Brain microvascular endothelial cell (primary cell): ENCODE measurements around the gene TMEM203.

ENCODE experiments used
- DNase-seq: peaks from one replicate; pipeline ENCODE4 v3.0.0-alpha.2; 2020
- H3K27ac ChIP-seq: fragments of 250-450 bp; sonication (Bioruptor Pico); 2 replicates; pipeline ENCODE4 v1.5.1; 2020; ENCODE audit warnings: mild to moderate bottlenecking, moderate library complexity
- H3K27me3 ChIP-seq: fragments of 250-450 bp; sonication (Bioruptor Pico); replicated peaks from 2 replicates; pipeline ENCODE4 v1.5.1; 2020; ENCODE audit warnings: mild to moderate bottlenecking
- H3K36me3 ChIP-seq: fragments of 250-450 bp; sonication (Bioruptor Pico); replicated peaks from 2 replicates; pipeline ENCODE4 v1.5.1; 2020; ENCODE audit warnings: mild to moderate bottlenecking
- H3K4me3 ChIP-seq: 2 replicates; pipeline ENCODE4 v1.5.1; 2011; ENCODE audit warnings: low read depth, mild to moderate bottlenecking, control low read depth, low read length, moderate library complexity
- in situ Hi-C: cut with HindIII; loops from 2 replicates; pipeline ENCODE4 v1.10.0; 2017; ENCODE audit warnings: low sequenced_read_pairs, low pct_ligation_motif_present
- TF ChIP-seq, protein P1 (sequence below): IDR thresholded peaks from 2 replicates; pipeline ENCODE4 v1.5.1; 2011; ENCODE audit warnings: low read depth, mild to moderate bottlenecking, moderate library complexity, low read length, control low read depth, inconsistent platforms; ENCODE audit errors: missing control alignments

TMEM203 gene

DNA sequence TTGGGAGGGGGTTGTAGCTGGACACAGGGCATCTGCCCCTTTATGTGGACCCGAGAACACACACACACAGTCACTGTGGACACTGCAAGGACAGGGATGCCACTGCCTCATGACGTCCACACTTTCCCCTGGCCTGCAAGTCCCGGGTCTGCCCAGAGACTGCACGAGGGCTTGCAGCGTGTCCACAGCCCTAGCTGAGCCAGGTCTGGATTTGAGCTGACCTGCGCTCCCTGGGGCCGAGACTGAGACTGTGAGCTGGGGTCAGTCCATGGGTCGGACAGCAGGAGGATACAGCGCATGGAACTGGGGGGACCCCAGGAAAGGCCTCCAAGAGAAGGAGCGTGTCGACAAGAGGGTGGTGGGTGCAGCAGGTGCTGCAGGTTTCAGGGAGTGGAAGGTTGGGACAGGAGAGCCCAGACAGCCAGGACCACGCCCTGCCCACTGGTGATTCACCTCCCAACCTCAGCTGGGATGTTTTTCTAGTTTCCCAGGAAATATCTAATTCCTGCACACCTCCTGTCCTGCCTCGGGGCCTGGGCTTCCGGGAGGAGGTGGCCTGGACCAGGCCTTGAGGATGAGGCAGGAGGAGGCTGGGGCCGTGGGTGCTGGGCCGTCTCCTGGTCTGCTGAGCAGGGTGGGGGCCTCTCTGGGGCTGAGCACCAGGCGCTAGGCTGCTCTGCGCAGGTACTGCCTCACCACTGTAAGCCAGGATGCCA is 21.0 kb upstream of the TMEM203 start:
- TF ChIP-seq, protein P1, sequence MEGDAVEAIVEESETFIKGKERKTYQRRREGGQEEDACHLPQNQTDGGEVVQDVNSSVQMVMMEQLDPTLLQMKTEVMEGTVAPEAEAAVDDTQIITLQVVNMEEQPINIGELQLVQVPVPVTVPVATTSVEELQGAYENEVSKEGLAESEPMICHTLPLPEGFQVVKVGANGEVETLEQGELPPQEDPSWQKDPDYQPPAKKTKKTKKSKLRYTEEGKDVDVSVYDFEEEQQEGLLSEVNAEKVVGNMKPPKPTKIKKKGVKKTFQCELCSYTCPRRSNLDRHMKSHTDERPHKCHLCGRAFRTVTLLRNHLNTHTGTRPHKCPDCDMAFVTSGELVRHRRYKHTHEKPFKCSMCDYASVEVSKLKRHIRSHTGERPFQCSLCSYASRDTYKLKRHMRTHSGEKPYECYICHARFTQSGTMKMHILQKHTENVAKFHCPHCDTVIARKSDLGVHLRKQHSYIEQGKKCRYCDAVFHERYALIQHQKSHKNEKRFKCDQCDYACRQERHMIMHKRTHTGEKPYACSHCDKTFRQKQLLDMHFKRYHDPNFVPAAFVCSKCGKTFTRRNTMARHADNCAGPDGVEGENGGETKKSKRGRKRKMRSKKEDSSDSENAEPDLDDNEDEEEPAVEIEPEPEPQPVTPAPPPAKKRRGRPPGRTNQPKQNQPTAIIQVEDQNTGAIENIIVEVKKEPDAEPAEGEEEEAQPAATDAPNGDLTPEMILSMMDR = no peak
- in situ Hi-C loops = no loop called here
- H3K36me3 ChIP-seq = no peaks in the 10 kb centered on the region
- no peak overlapping the region for H3K4me3 ChIP-seq
- H3K27me3 ChIP-seq = no peaks in the 10 kb centered on the region
- no peak for DNase-seq
- no peak overlapping the region for H3K27ac ChIP-seq

DNA sequence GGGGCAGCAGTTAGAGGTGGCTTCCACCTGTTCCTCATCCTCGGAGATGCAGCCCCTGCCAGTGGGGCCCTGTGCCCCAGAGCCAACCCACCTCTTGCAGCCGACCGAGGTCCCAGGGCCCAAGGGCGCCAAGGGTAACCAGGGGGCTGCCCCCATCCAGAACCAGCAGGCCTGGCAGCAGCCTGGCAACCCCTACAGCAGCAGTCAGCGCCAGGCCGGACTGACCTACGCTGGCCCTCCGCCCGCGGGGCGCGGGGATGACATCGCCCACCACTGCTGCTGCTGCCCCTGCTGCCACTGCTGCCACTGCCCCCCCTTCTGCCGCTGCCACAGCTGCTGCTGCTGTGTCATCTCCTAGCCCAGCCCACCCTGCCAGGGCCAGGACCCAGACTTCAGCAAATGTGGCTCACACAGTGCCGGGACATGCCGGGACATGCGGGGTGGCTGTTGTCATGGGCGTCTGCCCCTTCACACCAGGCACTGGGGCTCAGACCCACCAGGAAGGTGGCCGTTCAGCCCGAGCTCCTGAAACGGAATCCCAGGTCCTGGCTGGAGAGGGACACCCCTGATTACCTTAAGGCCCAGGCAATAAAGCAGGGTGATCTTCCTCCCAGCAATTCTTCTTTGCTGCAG is 20.4 kb upstream of the TMEM203 start:
- no peak overlapping the region for H3K4me3 ChIP-seq
- no peaks in the 10 kb centered on the region for H3K27me3 ChIP-seq
- no peak for DNase-seq
- TF ChIP-seq, protein P1 = no peak
- in situ Hi-C loops = no loop called here
- H3K27ac ChIP-seq = no peak overlapping the region
- H3K36me3 ChIP-seq = no peaks in the 10 kb centered on the region

DNA sequence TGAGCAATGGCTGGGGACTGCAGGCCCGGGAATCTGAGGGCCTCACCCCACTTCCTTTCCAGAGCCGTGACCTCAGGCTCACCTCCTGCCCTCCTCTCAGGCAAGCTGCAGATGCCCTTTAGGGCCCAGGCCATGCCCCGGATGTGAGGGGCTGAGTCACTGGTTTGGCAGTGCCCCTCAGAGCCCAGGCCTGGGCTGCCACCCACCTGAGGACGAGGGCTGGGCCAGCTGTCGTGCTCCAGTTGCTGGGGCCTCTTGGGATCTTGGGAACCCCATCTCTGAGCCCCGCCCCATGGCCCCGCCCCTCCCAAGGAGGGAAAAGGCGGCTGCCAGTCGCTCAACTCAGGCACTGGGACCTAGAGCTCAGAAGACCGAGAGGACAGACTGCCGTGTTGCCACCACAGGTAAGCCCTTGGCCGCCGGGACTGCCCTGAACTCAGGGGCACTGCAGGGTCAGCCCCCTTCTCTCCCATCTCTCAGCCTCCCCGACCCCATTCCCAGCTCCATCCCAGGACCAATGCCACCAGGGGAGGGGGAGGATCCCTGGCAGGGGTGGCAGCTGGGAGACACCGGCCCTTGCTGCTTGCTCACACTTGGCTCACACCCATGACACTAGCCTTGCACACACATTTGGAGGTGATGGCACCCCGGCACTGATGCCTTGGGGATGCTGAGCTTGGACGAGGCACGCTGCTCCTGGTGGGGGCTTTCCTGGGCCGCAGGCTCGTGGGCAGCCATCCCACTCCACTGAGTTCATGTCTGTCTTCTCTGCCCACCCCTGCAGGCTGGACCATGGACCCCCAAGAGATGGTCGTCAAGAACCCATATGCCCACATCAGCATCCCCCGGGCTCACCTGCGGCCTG is 19.6 kb upstream of the TMEM203 start, which contains the start of gene CYSRT1:
Gene CYSRT1 (plus strand): TSS at position 345 of the 865 bp plus-strand sequence. CDS start 448 bp downstream, at position 793.
- H3K4me3 ChIP-seq = peak within 1 kb of the TSS; percentile 77
- in situ Hi-C loops = no loop called here
- no peak for DNase-seq
- H3K27me3 ChIP-seq = no peaks in the 10 kb centered on the region
- no peaks in the 10 kb centered on the region for H3K36me3 ChIP-seq
- TF ChIP-seq, protein P1 = no peak
- no peak within 1 kb of the TSS for H3K27ac ChIP-seq

DNA sequence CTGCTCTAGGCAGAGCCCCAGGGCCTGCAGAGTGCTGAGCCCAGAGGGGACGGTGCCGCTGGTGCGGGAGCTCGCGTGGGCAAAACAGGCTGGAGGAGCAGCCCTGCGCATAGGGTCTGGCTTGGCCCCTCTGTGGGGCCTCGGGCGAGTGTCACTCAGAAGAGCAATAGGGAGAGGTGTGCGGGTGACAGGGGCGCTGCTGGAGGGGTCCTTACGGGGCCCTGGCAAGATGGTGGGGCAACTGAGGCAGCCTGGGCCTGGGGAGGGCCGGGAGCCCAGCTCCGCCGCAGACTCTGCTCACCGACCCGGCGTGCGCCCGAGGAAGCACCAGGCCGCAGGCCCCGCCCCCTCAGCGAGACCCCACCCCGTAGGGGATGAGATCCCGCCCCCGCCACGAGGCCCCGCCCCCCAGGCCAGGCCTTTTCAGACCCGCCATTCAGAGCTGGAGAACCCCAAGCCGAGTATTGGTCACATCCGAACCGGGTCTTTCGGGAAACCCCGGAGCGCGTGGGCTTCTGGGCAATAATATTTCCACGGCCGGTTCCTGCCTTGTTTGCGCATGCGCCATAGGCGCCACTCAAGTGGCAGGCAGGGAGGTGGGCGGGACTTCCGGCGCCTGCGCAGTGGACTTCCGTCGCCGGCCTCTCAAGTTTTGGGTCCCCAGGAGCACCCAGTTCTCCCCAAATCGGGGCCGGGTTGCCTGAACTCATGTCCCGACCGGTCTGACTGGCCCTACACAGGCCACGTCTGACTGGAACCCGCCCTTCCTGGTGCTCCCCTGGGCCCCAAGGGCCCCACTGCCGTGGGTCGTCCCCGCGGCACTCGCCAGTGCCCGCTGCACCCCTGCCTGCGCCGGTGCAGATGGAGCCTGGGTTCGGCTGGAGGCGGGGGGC is 17.9 kb upstream of the TMEM203 start:
- H3K27ac ChIP-seq = peak overlapping the region; percentile 66
- no peaks in the 10 kb centered on the region for H3K27me3 ChIP-seq
- H3K4me3 ChIP-seq = peak overlapping the region; percentile 77
- DNase-seq = peak; percentile 98
- TF ChIP-seq, protein P1 = no peak
- H3K36me3 ChIP-seq = no peaks in the 10 kb centered on the region
- in situ Hi-C loops = no loop called here
